ENCODE results near the gene ICA1.

DNA sequence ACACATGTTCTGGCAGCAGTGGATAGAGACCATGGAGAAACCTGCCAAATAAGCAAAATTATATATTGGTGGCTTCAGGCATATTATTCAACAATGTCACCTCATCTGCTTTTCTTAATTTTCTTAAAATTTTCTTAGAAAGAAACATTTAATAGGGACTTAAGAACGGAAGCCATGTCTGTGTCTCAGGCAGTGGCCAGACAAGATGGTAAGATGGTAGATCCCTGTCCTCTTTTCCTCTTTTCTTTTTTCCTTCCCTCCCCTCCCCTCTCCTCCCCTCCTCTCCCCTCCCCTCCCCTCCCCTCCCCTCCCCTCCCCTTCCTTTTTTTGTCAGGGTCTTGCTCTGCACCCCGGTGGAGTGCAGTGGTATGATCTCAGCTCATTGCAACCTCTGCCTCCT is 24.2 kb upstream of the ICA1 start:
- TF ChIP-seq CTCF (IDR thresholded peaks at IDR 0.05) (no peak), POLR2A (IDR thresholded peaks at IDR 0.05) (no peak)

All from thyroid gland (tissue), 4 donors.